DND-41 (cell line): ENCODE data around the gene COPA.
A peak's percentile ranks its signal among the peaks of the same experiment; 100 is the strongest.

Experiments
- EZH2 ChIP-seq: IDR thresholded peaks from 3 replicates; pipeline ENCODE4 v1.6.1; 2012; ENCODE audit warnings: borderline replicate concordance, low read depth, mild to moderate bottlenecking, moderate library complexity, low read length, inconsistent platforms; ENCODE audit not compliant: severe bottlenecking
- TF ChIP-seq, protein P1 (sequence below): IDR thresholded peaks from 2 replicates; pipeline ENCODE4 v1.5.1; 2012; ENCODE audit warnings: borderline replicate concordance, low read length, moderate library complexity, mild to moderate bottlenecking; ENCODE audit not compliant: poor library complexity, severe bottlenecking; ENCODE audit errors: extremely low read depth

DNA sequence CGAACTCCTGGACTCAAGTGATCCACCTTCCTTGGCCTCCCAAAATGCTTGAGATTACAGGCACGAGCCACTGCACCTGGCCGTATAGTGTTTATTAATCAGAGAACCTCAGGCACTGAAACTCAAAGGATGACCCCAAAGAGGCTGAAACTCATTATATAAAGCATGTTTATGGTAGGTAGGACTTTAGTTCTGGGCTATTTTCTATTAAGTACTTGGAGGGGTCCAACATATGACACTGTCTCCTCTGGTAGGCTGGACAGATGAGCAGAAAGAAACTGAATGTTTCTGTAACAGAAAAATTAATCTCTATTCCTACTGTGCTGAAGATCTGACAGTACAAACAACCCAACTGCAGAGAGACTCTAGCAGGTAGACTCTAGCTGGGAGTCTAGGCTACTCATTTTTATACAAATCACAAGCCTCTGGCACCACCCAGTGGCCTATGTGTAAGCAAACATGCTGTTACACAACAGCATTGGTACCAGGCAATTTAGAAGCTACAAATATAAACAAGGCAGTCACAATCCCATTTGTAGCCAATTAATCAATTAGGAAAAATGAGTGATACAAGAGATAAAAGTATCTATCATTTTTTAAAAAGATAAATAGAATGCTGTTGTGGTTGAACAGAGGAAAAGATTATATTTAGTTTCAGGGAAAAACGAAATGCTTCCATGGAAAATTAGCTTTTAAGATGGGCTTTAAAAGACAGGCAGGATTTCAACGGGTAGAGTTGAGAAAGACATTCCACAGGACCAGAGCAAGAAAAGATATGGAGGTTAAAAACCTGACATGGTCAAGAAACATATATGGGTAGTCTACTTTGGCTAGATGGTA is 91.1 kb downstream of the COPA start:
- TF ChIP-seq EZH2 = no peak
- TF ChIP-seq, protein P1, sequence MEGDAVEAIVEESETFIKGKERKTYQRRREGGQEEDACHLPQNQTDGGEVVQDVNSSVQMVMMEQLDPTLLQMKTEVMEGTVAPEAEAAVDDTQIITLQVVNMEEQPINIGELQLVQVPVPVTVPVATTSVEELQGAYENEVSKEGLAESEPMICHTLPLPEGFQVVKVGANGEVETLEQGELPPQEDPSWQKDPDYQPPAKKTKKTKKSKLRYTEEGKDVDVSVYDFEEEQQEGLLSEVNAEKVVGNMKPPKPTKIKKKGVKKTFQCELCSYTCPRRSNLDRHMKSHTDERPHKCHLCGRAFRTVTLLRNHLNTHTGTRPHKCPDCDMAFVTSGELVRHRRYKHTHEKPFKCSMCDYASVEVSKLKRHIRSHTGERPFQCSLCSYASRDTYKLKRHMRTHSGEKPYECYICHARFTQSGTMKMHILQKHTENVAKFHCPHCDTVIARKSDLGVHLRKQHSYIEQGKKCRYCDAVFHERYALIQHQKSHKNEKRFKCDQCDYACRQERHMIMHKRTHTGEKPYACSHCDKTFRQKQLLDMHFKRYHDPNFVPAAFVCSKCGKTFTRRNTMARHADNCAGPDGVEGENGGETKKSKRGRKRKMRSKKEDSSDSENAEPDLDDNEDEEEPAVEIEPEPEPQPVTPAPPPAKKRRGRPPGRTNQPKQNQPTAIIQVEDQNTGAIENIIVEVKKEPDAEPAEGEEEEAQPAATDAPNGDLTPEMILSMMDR = peak; percentile 72
